Ovary (tissue), 10 donors: ENCODE results near the gene ADCY10. TPM values are rescaled to one million over a fixed set of nuclear protein-coding genes. Genes with fewer than 3 reads are reported as not detected.

Source experiments
- DNase-seq, 5 donors: peaks; one replicate each; pipeline ENCODE4 v3.0.0-alpha.2; 2019 to 2020
- H3K27ac ChIP-seq, 2 donors: fragments of 200-600 bp; one replicate each; pipeline versions ENCODE4 v1.5.1 to v1.8.0; 2019 to 2022
- H3K27me3 ChIP-seq: fragments of 200-600 bp; one replicate; pipeline ENCODE4 v1.8.0; 2022
- H3K36me3 ChIP-seq: fragments of 200-600 bp; sonication (generic); one replicate; pipeline ENCODE4 v1.5.1; 2019
- H3K4me1 ChIP-seq: one replicate; pipeline ENCODE4 v1.8.1; 2013; ENCODE audit warnings: mild to moderate bottlenecking, moderate library complexity; ENCODE audit not compliant: insufficient read depth
- H3K4me3 ChIP-seq: fragments of 200-600 bp; sonication (generic); one replicate; pipeline ENCODE4 v1.5.1; 2017
- H3K9me3 ChIP-seq, 2 donors: fragments of 200-600 bp in 1 of 2; sonication (generic) in 1 of 2; one replicate each; pipeline versions ENCODE4 v1.5.1 to v1.8.1; 2013 to 2019; ENCODE audit warnings: mild to moderate bottlenecking in 1 of 2, moderate library complexity in 1 of 2
- CTCF ChIP-seq, 3 donors: fragments of 450-650 bp in 2 of 3; fragments of 200-600 bp in 1 of 3; IDR thresholded peaks; one replicate each; pipeline versions ENCODE4 v1.5.1 to v1.8.0; 2016 to 2022; ENCODE audit warnings: antibody characterized with exemption in 3 of 3, mild to moderate bottlenecking in 1 of 3
- EP300 ChIP-seq: sonication (generic); formaldehyde crosslinking; IDR thresholded peaks from one replicate; pipeline ENCODE4 v1.6.1; 2017; ENCODE audit warnings: antibody characterized with exemption
- POLR2A ChIP-seq: fragments of 450-650 bp; IDR thresholded peaks from one replicate; pipeline ENCODE4 v1.6.1; 2017; ENCODE audit warnings: antibody characterized with exemption, mild to moderate bottlenecking, moderate library complexity
- WGBS, 3 donors: extraction: QIAGEN DNeasy Blood & Tissue Kit in 1 of 3; methylation state at CpG; one replicate each; pipeline versions ENCODE4 v1.1.5 to v1.1.7; 2013 to 2017; 5-methylcytosine and 5-hydroxymethylcytosine counted together
- intact Hi-C, 4 donors: fragments of 100-400 bp; cut with DNase I; formaldehyde crosslinking; loops; one replicate each; pipeline versions ENCODE4 v1.11.0 to v1.15.1; 2022 to 2023
- long read RNA-seq, 3 donors: library from polyadenylated mRNA in 2 of 3; unstranded in 2 of 3; transcript quantifications; one replicate each; pipeline ENCODE4 v2.0.0 and lab custom pipeline, GENCODE V29; 2021 to 2026
- polyA plus RNA-seq, 2 donors: library from polyadenylated mRNA; stranded (reverse); fragments of 200-250 nt in 1 of 2; fragments of 350-450 nt in 1 of 2; fragmentation: Illumina TruSeq in 1 of 2; extraction: RNeasy Lipid Tissue Mini Kit (QIAGEN cat#74804) in 1 of 2; gene quantifications; one replicate each; pipeline ENCODE4 v1.2.3, GENCODE V29; 2013 to 2014
- total RNA-seq, 7 donors: library from RNA; depleted of rRNA in 2 of 7; stranded (reverse); fragments of >200 nt in 2 of 7; fragmentation: NEBNext Ultra II Directional in 3 of 7; extraction: Animal tissue kit (Norgen Biotek cat#: 25700) in 3 of 7; gene quantifications; one replicate each; pipeline versions ENCODE4 v1.1.0 to v1.2.4, GENCODE V29; 2016 to 2023
- donor health status: DM: no; HTN: no; CAD: no; lungs with moderate emphysema.
- donor health status: DM: no; HTN: no; CAD: no.
- donor health status: Bipolar disorder and iron deficiency.
- donor health status: DM: yes; HTN: yes; CAD: no.
- donor health status: DM: no; HTN: no; CAD: no.
- donor health status: DM: yes; HTN: yes; CAD: no.

The ADCY10 gene
- total RNA-seq (under 1 TPM in 4 of 7 donors, not detected in 3; 0.05 to 0.23 (median 0.11) TPM), polyA plus RNA-seq (under 1 TPM; 0.05 to 0.07 TPM)
- long read RNA-seq, donor 1, partial matches to known transcripts: 0 of 1 reads
- long read RNA-seq, donor 1, other reads (novel, unspliced or antisense): 1 of 1 reads
- long read RNA-seq, donor 2, partial matches to known transcripts: 87 of 87 reads
- long read RNA-seq, donor 2, other reads (novel, unspliced or antisense): 0 of 87 reads
- long read RNA-seq, donor 3: 0 reads

- no peak within 1 kb of the TSS for H3K4me3 ChIP-seq
- intact Hi-C loops: no loop called here
- TF ChIP-seq CTCF (IDR thresholded peaks at IDR 0.05) (no peak), EP300 (no peak), POLR2A (no peak)
- H3K36me3 ChIP-seq: no peaks in the 10 kb centered on the region
- DNase-seq: no peak
- 90 to 92% (median 91%) methylated on average over 9 of the region's 9 CpGs for WGBS, 3 donors
- no peaks in the 10 kb centered on the region for H3K9me3 ChIP-seq
- no peaks in the 10 kb centered on the region for H3K27me3 ChIP-seq
- H3K4me1 ChIP-seq: peaks cover 4% of the 10 kb centered on the region
- no peak within 1 kb of the TSS for H3K27ac ChIP-seq
Observed at GRCh38 chr1:167913895-167914496, at the start of gene ADCY10. Gene ADCY10 (minus strand): TSS chr1:167914134. CDS start chr1:167905140, 8,994 bp downstream.

- H3K36me3 ChIP-seq: no peaks in the 10 kb centered on the region
- H3K27ac ChIP-seq: no peak overlapping the region
- H3K4me3 ChIP-seq: no peak overlapping the region
- no peak for DNase-seq
- H3K27me3 ChIP-seq: no peaks in the 10 kb centered on the region
- H3K4me1 ChIP-seq: no peaks in the 10 kb centered on the region
- H3K9me3 ChIP-seq: no peaks in the 10 kb centered on the region
- no peak for TF ChIP-seq EP300
- no peak for TF ChIP-seq CTCF (IDR thresholded peaks at IDR 0.05)
- no peak for TF ChIP-seq POLR2A
- intact Hi-C loops: no loop called here
Observed at GRCh38 chr1:167957710-167958109, 43.8 kb upstream of the ADCY10 start.

GRCh38 chr1:167955915-167956314, 42.0 kb upstream of the ADCY10 start:
- DNase-seq: no peak
- Histone ChIP-seq H3K9me3 (no peaks in the 10 kb centered on the region), H3K4me3 (no peak overlapping the region), H3K27ac (no peak overlapping the region), H3K4me1 (peaks cover 1% of the 10 kb centered on the region), H3K27me3 (no peaks in the 10 kb centered on the region), H3K36me3 (no peaks in the 10 kb centered on the region)
- 94 to 99% (median 95%) methylated on average over 2 of the region's 2 CpGs for WGBS, 3 donors
- intact Hi-C loops: no loop called here
- no peak for TF ChIP-seq CTCF (IDR thresholded peaks at IDR 0.05)
- no peak for TF ChIP-seq EP300
- TF ChIP-seq POLR2A: no peak

- H3K9me3 ChIP-seq: no peaks in the 10 kb centered on the region
- WGBS, 3 donors: 40 to 48% (median 45%) methylated on average over 1 of the region's 1 CpG
- no peak for DNase-seq
- no peak overlapping the region for H3K27ac ChIP-seq
- H3K36me3 ChIP-seq: no peaks in the 10 kb centered on the region
- H3K4me1 ChIP-seq: peaks cover 1% of the 10 kb centered on the region
- H3K4me3 ChIP-seq: no peak overlapping the region
- TF ChIP-seq CTCF (IDR thresholded peaks at IDR 0.05): no peak
- no peak for TF ChIP-seq POLR2A
- no peak for TF ChIP-seq EP300
- H3K27me3 ChIP-seq: no peaks in the 10 kb centered on the region
- intact Hi-C loops: no loop called here
Observed at GRCh38 chr1:167950569-167950968, 36.6 kb upstream of the ADCY10 start.
